ENCODE data around the gene KIF3A.

- TF ChIP-seq, protein P1, sequence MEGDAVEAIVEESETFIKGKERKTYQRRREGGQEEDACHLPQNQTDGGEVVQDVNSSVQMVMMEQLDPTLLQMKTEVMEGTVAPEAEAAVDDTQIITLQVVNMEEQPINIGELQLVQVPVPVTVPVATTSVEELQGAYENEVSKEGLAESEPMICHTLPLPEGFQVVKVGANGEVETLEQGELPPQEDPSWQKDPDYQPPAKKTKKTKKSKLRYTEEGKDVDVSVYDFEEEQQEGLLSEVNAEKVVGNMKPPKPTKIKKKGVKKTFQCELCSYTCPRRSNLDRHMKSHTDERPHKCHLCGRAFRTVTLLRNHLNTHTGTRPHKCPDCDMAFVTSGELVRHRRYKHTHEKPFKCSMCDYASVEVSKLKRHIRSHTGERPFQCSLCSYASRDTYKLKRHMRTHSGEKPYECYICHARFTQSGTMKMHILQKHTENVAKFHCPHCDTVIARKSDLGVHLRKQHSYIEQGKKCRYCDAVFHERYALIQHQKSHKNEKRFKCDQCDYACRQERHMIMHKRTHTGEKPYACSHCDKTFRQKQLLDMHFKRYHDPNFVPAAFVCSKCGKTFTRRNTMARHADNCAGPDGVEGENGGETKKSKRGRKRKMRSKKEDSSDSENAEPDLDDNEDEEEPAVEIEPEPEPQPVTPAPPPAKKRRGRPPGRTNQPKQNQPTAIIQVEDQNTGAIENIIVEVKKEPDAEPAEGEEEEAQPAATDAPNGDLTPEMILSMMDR (IDR thresholded peaks at IDR 0.05; ENCODE audit: borderline replicate concordance, extremely low read depth, low read length, poor library complexity, severe bottlenecking): no peak
- no peak for TF ChIP-seq EZH2 (IDR thresholded peaks at IDR 0.05; ENCODE audit: borderline replicate concordance, low read depth, low read length, severe bottlenecking)
These were observed 28.7 kb downstream of the KIF3A start for GRCh38 chr5:132708645-132709044.
